ENCODE measurements around the gene TP63.

Gene TP63

DNA sequence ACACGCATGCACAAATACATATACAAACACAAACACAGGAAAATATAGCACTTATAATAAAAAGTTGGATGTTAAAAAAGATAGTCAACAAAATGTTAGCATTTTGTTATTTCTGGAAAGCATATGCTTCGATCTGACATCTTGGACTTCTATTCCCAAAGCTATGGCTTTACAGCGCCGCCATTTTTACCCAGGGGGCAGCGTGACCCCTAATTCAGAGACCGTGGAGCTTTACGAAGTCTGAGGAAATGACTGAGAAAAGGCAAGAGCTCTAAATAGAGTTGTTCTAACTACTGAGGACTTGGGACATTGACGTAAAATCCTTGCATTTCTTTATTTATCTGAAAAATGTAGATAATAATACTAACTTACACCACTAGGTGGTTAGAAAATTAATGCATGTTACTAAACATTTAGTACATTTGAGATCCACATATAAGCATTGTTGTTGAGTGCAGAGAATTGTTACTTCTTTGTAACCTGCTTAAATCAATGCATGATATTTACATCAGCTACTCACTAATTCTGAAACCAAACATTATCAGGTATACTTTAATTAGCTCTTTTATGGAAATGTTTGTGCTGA lies 155.4 kb downstream of the TP63 start:
- no peak for DNase-seq

- no peak for DNase-seq
These were observed 156.0 kb downstream of the TP63 start for GRCh38 chr3:189787191-189787590.

DNA sequence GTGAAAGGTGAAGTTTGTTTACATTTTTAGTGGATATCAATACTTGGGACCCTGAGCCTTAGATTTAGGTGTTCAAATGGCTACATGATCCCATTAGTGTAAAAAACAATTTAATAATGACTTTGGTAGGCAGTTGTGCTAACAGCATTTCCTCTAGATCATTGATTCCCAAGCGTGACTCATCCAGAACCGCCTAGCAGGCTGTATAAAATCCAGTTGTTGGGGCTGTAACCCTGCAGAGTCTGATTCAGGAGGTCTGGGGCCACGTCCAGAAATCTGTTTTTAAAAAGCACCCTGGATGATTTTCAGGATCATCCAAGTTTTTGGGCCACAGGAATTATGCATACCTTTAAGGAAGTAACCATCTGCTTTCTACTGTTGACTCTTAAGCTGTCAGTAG lies 156.4 kb downstream of the TP63 start:
- DNase-seq, result no peak

GRCh38 chr3:189789432-189789831 lies 158.2 kb downstream of the TP63 start:
- no peak for DNase-seq

GRCh38 chr3:189790658-189791057 lies 159.5 kb downstream of the TP63 start:
- DNase-seq, result no peak

GRCh38 chr3:189792046-189792929 lies 161.1 kb downstream of the TP63 start:
- DNase-seq, result no peak

DNA sequence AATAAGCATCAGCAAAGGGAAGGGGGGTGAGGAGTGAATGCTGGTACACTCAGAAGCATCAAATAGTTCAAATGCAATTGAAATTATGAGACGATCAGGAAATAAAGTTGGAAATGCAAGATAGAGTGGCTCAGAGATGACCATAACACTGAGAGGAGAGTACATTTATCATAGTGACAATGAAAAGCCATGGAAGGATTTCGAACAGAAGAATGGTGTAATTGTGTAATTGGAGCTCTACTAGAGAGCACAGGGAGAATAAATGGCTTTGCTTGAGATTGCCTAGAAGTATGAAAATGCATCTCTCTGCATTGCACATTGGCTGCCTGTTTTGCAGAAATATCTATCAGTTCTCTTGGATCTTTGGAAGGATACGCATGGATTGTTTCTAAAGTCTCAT lies 163.3 kb downstream of the TP63 start:
- DNase-seq, result no peak

DNA sequence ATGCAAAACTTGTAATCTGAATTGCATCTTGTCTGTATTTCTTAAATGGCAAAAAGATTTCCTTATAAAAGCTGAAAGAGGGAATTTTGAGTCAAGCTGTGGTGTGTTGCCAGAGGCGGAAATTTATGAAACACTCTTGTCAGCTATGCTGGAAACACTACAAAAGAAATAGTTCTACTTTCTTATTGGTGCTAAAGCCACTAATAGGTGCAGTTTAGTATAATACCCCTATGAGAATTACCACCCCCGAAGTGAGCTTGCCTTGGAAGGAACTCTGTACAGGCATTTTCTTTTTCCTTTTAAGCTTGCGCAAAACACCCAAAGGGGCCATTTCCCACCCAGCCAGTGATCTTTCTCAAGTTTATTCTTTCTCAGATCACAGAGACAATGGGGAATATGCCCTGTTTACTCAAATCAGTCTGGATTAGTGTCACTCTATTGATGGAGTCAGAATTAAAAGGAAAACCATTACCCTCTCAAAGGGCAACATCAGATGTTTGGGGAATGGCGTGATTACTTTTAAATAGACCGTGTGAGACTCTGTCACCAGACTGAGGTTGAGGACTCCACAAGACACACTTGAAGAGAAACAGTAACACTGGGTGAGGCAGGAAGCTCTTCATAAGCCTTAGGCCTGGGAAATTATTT lies 166.0 kb downstream of the TP63 start:
- DNase-seq, result no peak

GRCh38 chr3:189799366-189799765 lies 168.2 kb downstream of the TP63 start:
- no peak for DNase-seq

DNA sequence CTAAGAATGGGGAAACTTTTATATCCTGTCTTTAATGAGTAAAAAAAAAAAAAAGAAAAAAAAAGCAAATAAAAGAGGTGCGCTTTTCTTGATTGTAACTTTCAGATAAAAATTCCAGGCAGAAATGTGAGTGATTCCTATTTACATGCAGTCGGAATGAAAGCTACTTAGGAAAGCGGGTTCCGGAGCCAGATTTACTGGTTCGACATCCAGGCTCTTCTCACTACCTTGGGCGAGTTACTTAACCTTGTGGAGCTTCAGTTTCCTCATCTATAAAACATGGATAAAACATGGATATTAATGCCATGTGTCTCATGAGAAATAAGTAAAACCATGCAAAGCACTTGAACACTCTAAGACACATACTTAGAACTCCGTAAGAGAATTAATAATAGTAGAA lies 169.2 kb downstream of the TP63 start:
- no peak for DNase-seq

DNA sequence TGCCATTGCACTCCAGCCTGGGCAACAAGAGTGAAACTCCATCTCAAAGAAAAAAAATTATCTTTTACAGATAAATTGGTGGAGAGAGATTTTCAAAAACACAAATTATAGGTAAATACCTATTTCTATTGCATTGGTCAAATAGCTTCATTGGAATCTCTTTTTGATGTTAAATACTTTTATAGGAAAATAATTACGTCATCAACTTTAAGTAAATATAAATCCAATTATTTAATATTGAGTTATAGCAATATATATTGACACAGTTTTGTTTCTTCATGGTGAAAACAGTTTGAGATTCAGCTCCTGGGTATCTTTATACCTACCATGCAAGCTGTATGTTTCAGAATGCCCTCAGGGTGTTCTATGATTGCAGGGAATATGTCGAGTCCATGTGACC lies 172.1 kb downstream of the TP63 start:
- no peak for DNase-seq

- DNase-seq, result no peak
These were observed 174.3 kb downstream of the TP63 start for GRCh38 chr3:189805375-189806067.

DNA sequence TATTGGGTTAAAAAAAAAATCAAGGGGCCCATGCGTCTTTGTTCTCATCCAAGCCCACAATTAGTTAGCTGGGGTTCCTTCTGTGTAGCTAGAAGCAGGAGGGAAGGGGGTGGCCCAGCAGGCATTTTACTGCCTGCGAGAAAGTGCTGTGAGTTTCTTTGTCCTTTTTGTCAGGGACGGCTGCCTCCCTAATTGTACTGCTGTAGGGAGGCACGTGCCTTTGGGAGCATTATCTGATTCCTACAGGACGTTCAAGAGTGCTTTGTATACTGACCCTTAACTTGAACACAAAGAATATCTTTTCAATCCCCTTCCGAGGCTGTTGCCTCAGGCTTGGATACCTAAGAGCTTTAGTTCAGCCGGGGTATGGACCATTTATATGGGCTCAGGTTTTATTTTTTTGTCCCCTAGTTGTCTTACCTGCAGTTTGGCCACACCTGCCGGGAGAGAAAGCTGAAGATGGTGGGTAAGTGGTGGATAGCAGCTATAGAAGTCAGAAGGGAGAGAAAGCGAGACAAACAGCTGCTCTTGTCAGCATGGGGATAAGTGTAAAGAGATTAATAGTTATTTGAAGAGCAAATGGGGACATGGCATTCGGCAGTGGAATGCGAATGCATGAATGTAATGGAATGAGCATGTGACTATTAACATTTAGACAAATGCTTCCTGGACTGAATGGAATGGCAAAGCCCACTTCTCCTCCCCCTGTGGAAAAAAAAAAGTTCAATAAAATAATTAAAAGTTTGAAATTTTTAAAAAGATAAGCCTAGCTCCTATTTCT lies 175.2 kb downstream of the TP63 start:
- no peak for DNase-seq

DNA sequence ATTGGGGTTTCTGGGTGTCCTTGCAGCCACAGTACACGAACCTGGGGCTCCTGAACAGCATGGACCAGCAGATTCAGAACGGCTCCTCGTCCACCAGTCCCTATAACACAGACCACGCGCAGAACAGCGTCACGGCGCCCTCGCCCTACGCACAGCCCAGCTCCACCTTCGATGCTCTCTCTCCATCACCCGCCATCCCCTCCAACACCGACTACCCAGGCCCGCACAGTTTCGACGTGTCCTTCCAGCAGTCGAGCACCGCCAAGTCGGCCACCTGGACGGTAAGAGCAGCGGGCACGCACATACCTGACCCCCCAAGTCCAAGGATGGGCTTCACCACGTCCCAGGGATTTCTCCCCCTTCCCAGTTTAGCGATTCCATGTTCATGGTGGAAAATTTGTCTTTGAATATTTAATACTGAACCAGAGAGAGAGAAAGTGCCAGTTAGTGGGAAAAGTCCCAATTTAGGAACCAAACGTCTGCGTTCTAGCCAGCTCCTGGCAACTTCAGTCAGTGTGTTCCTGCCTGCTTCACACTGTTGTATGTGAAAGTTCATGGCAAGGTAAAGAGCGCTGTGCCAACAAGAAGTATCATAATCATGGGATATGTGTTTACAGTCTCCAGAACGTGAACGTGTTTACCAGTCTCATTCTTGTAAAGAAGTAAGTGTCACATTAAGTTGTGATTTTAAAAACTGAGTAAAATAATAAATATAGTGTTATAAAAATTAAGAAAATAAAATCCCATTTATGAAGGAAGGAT lies 177.2 kb downstream of the TP63 start:
- DNase-seq, result no peak

DNA sequence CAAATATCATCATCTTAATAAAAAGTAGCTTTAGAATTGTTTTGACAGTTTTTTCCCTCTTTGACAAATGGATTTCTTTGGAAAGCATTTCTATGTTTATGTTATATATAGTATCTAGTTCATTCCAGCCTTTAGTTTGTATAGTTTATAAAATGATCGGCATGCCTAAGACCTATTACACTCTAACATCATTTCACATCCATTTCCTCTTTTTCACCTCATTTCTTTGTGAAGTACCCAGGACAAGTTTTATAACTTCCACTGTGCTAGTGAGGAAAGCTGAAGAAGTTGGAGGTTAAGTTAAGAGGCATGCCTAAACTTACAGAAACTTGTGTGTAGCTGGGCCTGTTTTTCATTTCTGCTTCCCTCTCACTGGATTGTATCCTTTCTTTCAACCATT lies 178.4 kb downstream of the TP63 start:
- no peak for DNase-seq

DNA sequence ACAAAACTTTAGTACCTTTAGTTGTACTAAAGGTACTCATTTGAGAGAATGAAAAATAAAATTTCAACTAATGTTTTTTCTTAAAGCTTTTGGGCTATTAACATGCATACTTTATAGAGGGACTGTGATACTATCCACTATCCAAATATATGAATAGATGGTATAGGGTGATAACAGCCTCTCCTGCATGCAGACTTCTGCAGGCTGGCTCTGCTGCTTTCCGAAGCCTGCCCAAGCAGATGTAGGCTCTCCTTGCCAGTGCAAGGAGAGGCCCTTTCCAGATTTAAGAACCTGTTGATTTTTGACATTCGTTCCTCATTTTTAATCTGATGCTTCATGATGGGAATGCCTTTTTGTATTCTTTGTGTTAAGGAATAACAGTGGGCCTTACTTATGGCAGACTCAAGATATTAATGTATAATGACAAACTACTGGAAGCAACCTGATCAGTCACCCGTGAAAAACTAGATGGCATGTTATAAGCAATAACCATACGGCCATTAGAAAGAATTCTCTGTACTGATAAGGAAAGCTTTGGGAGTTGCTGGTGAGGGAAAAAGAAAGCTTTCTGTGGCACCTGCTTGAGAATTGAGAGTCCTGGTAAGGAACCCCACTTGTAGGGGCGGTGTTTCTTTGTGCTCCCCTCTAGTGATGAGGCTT lies 181.7 kb downstream of the TP63 start:
- no peak for DNase-seq

- no peak for DNase-seq
These were observed 182.6 kb downstream of the TP63 start for GRCh38 chr3:189813647-189814240.

DNA sequence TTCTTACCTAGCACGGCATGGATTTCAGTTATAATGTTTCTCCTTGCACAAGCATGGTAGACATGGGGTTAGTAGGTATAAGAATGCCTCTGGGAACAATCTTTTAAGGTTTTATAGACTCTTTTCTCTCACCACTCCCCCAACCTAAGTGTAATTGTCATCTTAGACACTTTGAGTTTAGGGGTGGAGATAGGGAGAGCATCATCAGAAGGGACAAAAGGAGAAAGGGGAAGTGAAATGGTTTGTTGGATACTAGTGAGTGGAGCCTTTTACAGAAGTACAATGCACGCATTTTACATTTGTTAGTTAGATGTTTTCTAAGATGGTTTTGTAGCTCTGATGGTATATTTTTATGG lies 189.2 kb downstream of the TP63 start:
- DNase-seq, result no peak

DNA sequence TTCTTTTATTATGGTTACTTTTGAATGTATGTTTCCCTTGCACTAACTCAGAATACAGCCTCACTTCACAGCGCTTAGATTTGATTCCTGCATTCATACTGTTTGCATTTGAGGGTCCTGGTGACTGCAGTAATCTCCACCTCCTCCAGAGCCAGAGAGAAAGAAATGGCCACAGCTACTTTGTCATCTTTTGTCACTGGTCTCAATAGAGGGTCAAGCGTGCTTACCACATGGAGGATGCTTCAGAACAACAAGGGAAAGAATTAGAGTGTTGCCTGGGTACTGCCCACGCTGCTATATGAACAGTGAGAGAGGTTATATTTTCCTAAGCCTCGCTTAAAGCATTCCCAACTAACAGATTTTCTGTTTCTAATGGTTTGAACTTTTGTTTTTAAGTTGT lies 190.1 kb downstream of the TP63 start:
- DNase-seq, result no peak

GRCh38 chr3:189822726-189823125 lies 191.5 kb downstream of the TP63 start:
- DNase-seq, result no peak

All from activated effector memory CD4-positive, alpha-beta T cell treated with anti-CD3 and anti-CD28 coated beads, Interleukin-2, amount 50 U/mL, for 16 hours (primary cell).